GM10248 (cell line): Measurements from ENCODE around the gene TGFBR3.

Source experiments
- CTCF ChIA-PET: fragments of 300-600 bp; sonication (Branson Sonifier 250); formaldehyde crosslinking; extraction: SDS; loops from one replicate; lab custom pipeline; 2021; ENCODE audit warnings: antibody characterized with exemption; lab: Yijun Ruan, JAX
- POLR2A ChIA-PET: fragments of 350-650 bp; sonication (Branson Sonifier 250); formaldehyde crosslinking; extraction: SDS; loops from one replicate; lab custom pipeline; 2020; ENCODE audit warnings: antibody characterized with exemption; lab: Yijun Ruan, JAX
- DNase-seq: peaks from one replicate; pipeline ENCODE4 v3.0.0; 2012; ENCODE audit errors: extremely low spot score
- CTCF ChIP-seq: IDR thresholded peaks from 2 replicates; pipeline ENCODE4 v1.5.1; 2012; ENCODE audit warnings: mild to moderate bottlenecking, low read depth; ENCODE audit errors: extremely low read depth, missing control alignments, control extremely low read depth

Gene TGFBR3

GRCh38 chr1:91830242-91831131 is 55.5 kb downstream of the TGFBR3 start:
- ChIA-PET POLR2A (interaction anchor here (0.6 kb wide), 1 partner anchor 26 kb away, joined by 3 read pairs; no protein-coding TSS in a partner anchor), CTCF (interaction anchor here (0.8 to 1.8 kb wide), 5 partner anchors 9 to 20 kb away, joined by 3 to 10 read pairs (median 3); no protein-coding TSS in a partner anchor)
- TF ChIP-seq CTCF: no peak
- no peak for DNase-seq

GRCh38 chr1:91829293-91830153 is 56.4 kb downstream of the TGFBR3 start:
- no peak for TF ChIP-seq CTCF
- ChIA-PET POLR2A (interaction anchor here (0.6 kb wide), 1 partner anchor 25 kb away, joined by 3 read pairs; no protein-coding TSS in a partner anchor), CTCF (interaction anchor here (0.9 to 1.8 kb wide), 5 partner anchors 12 to 19 kb away, joined by 3 to 10 read pairs (median 4); no protein-coding TSS in a partner anchor)
- DNase-seq: no peak

- ChIA-PET CTCF (interaction anchor here (1.0 kb wide), 1 partner anchor 11 kb away, joined by 4 read pairs; no protein-coding TSS in a partner anchor), POLR2A (no interaction called here)
- DNase-seq: no peak
- TF ChIP-seq CTCF: no peak
These were observed 57.2 kb downstream of the TGFBR3 start for GRCh38 chr1:91828583-91829281.

- DNase-seq: no peak
- ChIA-PET POLR2A (no interaction called here), CTCF (no interaction called here)
- no peak for TF ChIP-seq CTCF
These were observed 58.3 kb downstream of the TGFBR3 start for GRCh38 chr1:91827459-91828321.

GRCh38 chr1:91827087-91827458 is 58.9 kb downstream of the TGFBR3 start:
- TF ChIP-seq CTCF: no peak
- no peak for DNase-seq
- CTCF ChIA-PET: interaction anchor here (1.1 kb wide), 1 partner anchor 10 kb away, joined by 3 read pairs; no protein-coding TSS in a partner anchor
- POLR2A ChIA-PET: no interaction called here
